WTC11 (cell line): ENCODE measurements around the gene CPXM2. TPM values are rescaled to one million over a fixed set of nuclear protein-coding genes. Genes with fewer than 3 reads are reported as not detected.

Experiments
- ATAC-seq: fragments of 200-7000 bp; cut with Tn5 transposase; 2 replicates; pipeline ENCODE4 v1.10.0; 2021; ENCODE audit warnings: mild to moderate bottlenecking, moderate library complexity
- CTCF ChIA-PET: fragments of 300-600 bp; sonication (Branson Sonifier 250); formaldehyde crosslinking; loops from one replicate; lab custom pipeline; 2021; ENCODE audit warnings: antibody characterized with exemption; lab: Charles Lee
- POLR2A ChIA-PET: fragments of 350-600 bp; sonication (Branson Sonifier 250); formaldehyde crosslinking; loops from one replicate; lab custom pipeline; 2021; ENCODE audit warnings: antibody characterized with exemption; lab: Charles Lee
- DNase-seq: peaks from one replicate; pipeline ENCODE4 v3.0.0; 2021; ENCODE audit warnings: low spot score
- H3K27ac Mint-ChIP-seq: 2 replicates; pipeline ENCODE4 v1.8.0; 2021; ENCODE audit warnings: mixed read lengths
- H3K27me3 Mint-ChIP-seq: 2 replicates; pipeline ENCODE4 v1.8.0; 2021; ENCODE audit warnings: low read depth, mild to moderate bottlenecking, moderate library complexity, mixed read lengths
- H3K36me3 Mint-ChIP-seq: 2 replicates; pipeline ENCODE4 v1.8.0; 2021; ENCODE audit warnings: mixed read lengths
- H3K4me1 Mint-ChIP-seq: 2 replicates; pipeline ENCODE4 v1.8.0; 2022; ENCODE audit warnings: mixed read lengths
- H3K4me3 Mint-ChIP-seq: 2 replicates; pipeline ENCODE4 v1.8.0; 2021; ENCODE audit warnings: mild to moderate bottlenecking, moderate library complexity, mixed read lengths
- H3K9me3 Mint-ChIP-seq: 2 replicates; pipeline ENCODE4 v1.8.0; 2021; ENCODE audit warnings: mixed read lengths
- ESRRA ChIP-seq: sonication (generic); formaldehyde crosslinking; IDR thresholded peaks from 2 replicates; pipeline ENCODE4 v1.8.1; 2022; ENCODE audit warnings: mild to moderate bottlenecking, missing genetic modification reagents, borderline replicate concordance
- FOXP1 ChIP-seq: sonication (generic); formaldehyde crosslinking; IDR thresholded peaks from 2 replicates; pipeline ENCODE4 v1.8.0; 2022; ENCODE audit warnings: missing genetic modification reagents, mild to moderate bottlenecking, moderate library complexity, borderline replicate concordance
- IRF2 ChIP-seq: sonication (generic); formaldehyde crosslinking; IDR thresholded peaks from 2 replicates; pipeline ENCODE4 v1.8.0; 2022; ENCODE audit warnings: low read depth, missing genetic modification reagents, borderline replicate concordance
- JUN ChIP-seq: sonication (generic); formaldehyde crosslinking; IDR thresholded peaks from 2 replicates; pipeline ENCODE4 v1.8.0; 2023; ENCODE audit warnings: mild to moderate bottlenecking, missing genetic modification reagents
- KAT7 ChIP-seq: sonication (generic); formaldehyde crosslinking; IDR thresholded peaks from 2 replicates; pipeline ENCODE4 v1.8.1; 2023; ENCODE audit warnings: missing genetic modification reagents, mild to moderate bottlenecking, borderline replicate concordance
- NFATC4 ChIP-seq: fragments of 250-450 bp; sonication (Bioruptor Pico); IDR thresholded peaks from 2 replicates; pipeline ENCODE4 v1.9.0; 2021; ENCODE audit warnings: mild to moderate bottlenecking
- ZNF138 ChIP-seq: sonication (generic); formaldehyde crosslinking; conservative IDR thresholded peaks from 2 replicates; pipeline ENCODE4 v1.8.1; 2022; ENCODE audit warnings: mild to moderate bottlenecking, moderate library complexity, missing genetic modification reagents
- ZNF317 ChIP-seq: sonication (generic); formaldehyde crosslinking; IDR thresholded peaks from 2 replicates; pipeline ENCODE4 v1.8.1; 2023; ENCODE audit warnings: low read depth, mild to moderate bottlenecking, moderate library complexity, missing genetic modification reagents, borderline replicate concordance
- total RNA-seq: library from RNA; stranded (reverse); gene quantifications from 3 replicates; pipeline ENCODE4 v1.2.3, GENCODE V29; 2021
- TF ChIP-seq, protein P1 (sequence below): sonication (generic); formaldehyde crosslinking; conservative IDR thresholded peaks from 2 replicates; pipeline ENCODE4 v1.8.1; 2023; ENCODE audit warnings: mild to moderate bottlenecking, low read depth, missing genetic modification reagents, moderate library complexity
- TF ChIP-seq, protein P2 (sequence below): sonication (generic); formaldehyde crosslinking; IDR thresholded peaks from 2 replicates; pipeline ENCODE4 v1.8.1; 2023; ENCODE audit warnings: mild to moderate bottlenecking, missing genetic modification reagents
- TF ChIP-seq, protein P3 (sequence below): sonication (generic); formaldehyde crosslinking; IDR thresholded peaks from 2 replicates; pipeline ENCODE4 v1.8.1; 2023; ENCODE audit warnings: mild to moderate bottlenecking, missing genetic modification reagents, moderate library complexity
- TF ChIP-seq, protein P4 (sequence below): sonication (generic); formaldehyde crosslinking; IDR thresholded peaks from 2 replicates; pipeline ENCODE4 v1.8.0; 2022; ENCODE audit warnings: missing genetic modification reagents
- TF ChIP-seq, protein P5 (sequence below): sonication (generic); formaldehyde crosslinking; IDR thresholded peaks from 2 replicates; pipeline ENCODE4 v1.8.0; 2023; ENCODE audit warnings: mild to moderate bottlenecking, missing genetic modification reagents
- TF ChIP-seq, protein P6 (sequence below): sonication (generic); formaldehyde crosslinking; IDR thresholded peaks from 2 replicates; pipeline ENCODE4 v1.8.1; 2022; ENCODE audit warnings: mild to moderate bottlenecking, missing genetic modification reagents, moderate library complexity, borderline replicate concordance
- TF ChIP-seq, protein P7 (sequence below): sonication (generic); formaldehyde crosslinking; IDR thresholded peaks from 2 replicates; pipeline ENCODE4 v1.8.1; 2023; ENCODE audit warnings: mild to moderate bottlenecking, missing genetic modification reagents, moderate library complexity
- TF ChIP-seq, protein P8 (sequence below): sonication (generic); formaldehyde crosslinking; IDR thresholded peaks from 2 replicates; pipeline ENCODE4 v1.8.1; 2022; ENCODE audit warnings: low read depth, missing genetic modification reagents, borderline replicate concordance
- TF ChIP-seq, protein P9 (sequence below): sonication (generic); formaldehyde crosslinking; IDR thresholded peaks from 2 replicates; pipeline ENCODE4 v1.8.0; 2023; ENCODE audit warnings: missing genetic modification reagents
- TF ChIP-seq, protein P10 (sequence below): sonication (generic); formaldehyde crosslinking; IDR thresholded peaks from 2 replicates; pipeline ENCODE4 v1.8.0; 2022; ENCODE audit warnings: mild to moderate bottlenecking, missing genetic modification reagents

Gene CPXM2
- total RNA-seq, 1 experiment from 2014 or later = 3.4 TPM

DNA sequence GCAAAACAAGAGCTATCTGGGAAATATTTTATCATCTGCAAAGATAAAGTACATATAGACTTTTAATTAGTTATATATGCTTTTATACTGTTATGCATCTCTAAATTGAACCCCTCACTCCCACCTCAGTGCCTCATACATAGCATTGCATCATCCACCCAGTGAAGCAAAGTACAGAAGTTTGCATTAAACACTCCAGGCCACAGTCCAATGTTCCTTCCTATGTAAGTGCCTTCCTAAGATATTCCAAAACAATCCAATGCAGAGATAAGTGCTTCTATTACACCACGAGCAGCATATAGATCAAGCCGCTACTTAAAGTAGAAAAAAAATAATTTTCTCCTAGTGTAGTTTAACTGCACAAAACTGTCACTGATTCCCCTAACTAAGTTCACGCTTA is 3.4 kb downstream of the CPXM2 start (continued):
- TF ChIP-seq, protein P1, sequence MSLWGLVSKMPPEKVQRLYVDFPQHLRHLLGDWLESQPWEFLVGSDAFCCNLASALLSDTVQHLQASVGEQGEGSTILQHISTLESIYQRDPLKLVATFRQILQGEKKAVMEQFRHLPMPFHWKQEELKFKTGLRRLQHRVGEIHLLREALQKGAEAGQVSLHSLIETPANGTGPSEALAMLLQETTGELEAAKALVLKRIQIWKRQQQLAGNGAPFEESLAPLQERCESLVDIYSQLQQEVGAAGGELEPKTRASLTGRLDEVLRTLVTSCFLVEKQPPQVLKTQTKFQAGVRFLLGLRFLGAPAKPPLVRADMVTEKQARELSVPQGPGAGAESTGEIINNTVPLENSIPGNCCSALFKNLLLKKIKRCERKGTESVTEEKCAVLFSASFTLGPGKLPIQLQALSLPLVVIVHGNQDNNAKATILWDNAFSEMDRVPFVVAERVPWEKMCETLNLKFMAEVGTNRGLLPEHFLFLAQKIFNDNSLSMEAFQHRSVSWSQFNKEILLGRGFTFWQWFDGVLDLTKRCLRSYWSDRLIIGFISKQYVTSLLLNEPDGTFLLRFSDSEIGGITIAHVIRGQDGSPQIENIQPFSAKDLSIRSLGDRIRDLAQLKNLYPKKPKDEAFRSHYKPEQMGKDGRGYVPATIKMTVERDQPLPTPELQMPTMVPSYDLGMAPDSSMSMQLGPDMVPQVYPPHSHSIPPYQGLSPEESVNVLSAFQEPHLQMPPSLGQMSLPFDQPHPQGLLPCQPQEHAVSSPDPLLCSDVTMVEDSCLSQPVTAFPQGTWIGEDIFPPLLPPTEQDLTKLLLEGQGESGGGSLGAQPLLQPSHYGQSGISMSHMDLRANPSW = no peak
- no peak for TF ChIP-seq KAT7
- TF ChIP-seq IRF2 (CRISPR knock-in tag) = no peak
- TF ChIP-seq JUN (CRISPR knock-in tag) = no peak
- TF ChIP-seq, protein P2, sequence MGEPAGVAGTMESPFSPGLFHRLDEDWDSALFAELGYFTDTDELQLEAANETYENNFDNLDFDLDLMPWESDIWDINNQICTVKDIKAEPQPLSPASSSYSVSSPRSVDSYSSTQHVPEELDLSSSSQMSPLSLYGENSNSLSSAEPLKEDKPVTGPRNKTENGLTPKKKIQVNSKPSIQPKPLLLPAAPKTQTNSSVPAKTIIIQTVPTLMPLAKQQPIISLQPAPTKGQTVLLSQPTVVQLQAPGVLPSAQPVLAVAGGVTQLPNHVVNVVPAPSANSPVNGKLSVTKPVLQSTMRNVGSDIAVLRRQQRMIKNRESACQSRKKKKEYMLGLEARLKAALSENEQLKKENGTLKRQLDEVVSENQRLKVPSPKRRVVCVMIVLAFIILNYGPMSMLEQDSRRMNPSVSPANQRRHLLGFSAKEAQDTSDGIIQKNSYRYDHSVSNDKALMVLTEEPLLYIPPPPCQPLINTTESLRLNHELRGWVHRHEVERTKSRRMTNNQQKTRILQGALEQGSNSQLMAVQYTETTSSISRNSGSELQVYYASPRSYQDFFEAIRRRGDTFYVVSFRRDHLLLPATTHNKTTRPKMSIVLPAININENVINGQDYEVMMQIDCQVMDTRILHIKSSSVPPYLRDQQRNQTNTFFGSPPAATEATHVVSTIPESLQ (CRISPR knock-in tag) = no peak
- TF ChIP-seq ZNF138 = no peak
- TF ChIP-seq, protein P3, sequence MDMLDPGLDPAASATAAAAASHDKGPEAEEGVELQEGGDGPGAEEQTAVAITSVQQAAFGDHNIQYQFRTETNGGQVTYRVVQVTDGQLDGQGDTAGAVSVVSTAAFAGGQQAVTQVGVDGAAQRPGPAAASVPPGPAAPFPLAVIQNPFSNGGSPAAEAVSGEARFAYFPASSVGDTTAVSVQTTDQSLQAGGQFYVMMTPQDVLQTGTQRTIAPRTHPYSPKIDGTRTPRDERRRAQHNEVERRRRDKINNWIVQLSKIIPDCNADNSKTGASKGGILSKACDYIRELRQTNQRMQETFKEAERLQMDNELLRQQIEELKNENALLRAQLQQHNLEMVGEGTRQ (CRISPR knock-in tag) = no peak
- TF ChIP-seq, protein P4, sequence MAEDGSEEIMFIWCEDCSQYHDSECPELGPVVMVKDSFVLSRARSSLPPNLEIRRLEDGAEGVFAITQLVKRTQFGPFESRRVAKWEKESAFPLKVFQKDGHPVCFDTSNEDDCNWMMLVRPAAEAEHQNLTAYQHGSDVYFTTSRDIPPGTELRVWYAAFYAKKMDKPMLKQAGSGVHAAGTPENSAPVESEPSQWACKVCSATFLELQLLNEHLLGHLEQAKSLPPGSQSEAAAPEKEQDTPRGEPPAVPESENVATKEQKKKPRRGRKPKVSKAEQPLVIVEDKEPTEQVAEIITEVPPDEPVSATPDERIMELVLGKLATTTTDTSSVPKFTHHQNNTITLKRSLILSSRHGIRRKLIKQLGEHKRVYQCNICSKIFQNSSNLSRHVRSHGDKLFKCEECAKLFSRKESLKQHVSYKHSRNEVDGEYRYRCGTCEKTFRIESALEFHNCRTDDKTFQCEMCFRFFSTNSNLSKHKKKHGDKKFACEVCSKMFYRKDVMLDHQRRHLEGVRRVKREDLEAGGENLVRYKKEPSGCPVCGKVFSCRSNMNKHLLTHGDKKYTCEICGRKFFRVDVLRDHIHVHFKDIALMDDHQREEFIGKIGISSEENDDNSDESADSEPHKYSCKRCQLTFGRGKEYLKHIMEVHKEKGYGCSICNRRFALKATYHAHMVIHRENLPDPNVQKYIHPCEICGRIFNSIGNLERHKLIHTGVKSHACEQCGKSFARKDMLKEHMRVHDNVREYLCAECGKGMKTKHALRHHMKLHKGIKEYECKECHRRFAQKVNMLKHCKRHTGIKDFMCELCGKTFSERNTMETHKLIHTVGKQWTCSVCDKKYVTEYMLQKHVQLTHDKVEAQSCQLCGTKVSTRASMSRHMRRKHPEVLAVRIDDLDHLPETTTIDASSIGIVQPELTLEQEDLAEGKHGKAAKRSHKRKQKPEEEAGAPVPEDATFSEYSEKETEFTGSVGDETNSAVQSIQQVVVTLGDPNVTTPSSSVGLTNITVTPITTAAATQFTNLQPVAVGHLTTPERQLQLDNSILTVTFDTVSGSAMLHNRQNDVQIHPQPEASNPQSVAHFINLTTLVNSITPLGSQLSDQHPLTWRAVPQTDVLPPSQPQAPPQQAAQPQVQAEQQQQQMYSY (CRISPR knock-in tag) = no peak

DNA sequence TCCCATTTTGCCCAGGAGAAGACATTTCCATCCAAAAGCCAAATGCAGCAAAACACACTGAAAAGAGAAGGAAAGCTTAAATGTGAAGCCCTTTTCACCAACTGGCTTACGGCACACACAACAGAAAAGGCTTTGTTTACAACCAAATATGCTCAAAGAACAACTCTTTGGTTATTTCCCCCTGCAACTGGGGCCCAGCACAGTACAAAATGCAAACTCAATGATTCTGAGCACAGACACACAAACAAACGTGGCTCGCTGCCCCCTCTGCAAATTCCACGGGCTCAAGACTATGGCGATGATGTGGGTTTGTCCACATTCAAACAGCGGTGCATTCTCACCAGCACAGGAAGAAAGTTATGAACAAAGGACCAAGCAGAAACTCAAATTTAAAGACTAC is 5.3 kb downstream of the CPXM2 start:
- ATAC-seq (no peak), DNase-seq (no peak)
- H3K9me3 Mint-ChIP-seq = no peaks in the 10 kb centered on the region
- no peak overlapping the region for H3K4me3 Mint-ChIP-seq
- H3K4me1 Mint-ChIP-seq = peaks cover 13% of the 10 kb centered on the region
- ChIA-PET CTCF (interaction anchor here (1.4 kb wide), 1 partner anchor 11 kb away, joined by 7 read pairs; no protein-coding TSS in a partner anchor), POLR2A (no interaction called here)
- H3K36me3 Mint-ChIP-seq = no peaks in the 10 kb centered on the region
- peaks cover 16% of the 10 kb centered on the region for H3K27me3 Mint-ChIP-seq
- H3K27ac Mint-ChIP-seq = no peak overlapping the region
- TF ChIP-seq, protein P5, sequence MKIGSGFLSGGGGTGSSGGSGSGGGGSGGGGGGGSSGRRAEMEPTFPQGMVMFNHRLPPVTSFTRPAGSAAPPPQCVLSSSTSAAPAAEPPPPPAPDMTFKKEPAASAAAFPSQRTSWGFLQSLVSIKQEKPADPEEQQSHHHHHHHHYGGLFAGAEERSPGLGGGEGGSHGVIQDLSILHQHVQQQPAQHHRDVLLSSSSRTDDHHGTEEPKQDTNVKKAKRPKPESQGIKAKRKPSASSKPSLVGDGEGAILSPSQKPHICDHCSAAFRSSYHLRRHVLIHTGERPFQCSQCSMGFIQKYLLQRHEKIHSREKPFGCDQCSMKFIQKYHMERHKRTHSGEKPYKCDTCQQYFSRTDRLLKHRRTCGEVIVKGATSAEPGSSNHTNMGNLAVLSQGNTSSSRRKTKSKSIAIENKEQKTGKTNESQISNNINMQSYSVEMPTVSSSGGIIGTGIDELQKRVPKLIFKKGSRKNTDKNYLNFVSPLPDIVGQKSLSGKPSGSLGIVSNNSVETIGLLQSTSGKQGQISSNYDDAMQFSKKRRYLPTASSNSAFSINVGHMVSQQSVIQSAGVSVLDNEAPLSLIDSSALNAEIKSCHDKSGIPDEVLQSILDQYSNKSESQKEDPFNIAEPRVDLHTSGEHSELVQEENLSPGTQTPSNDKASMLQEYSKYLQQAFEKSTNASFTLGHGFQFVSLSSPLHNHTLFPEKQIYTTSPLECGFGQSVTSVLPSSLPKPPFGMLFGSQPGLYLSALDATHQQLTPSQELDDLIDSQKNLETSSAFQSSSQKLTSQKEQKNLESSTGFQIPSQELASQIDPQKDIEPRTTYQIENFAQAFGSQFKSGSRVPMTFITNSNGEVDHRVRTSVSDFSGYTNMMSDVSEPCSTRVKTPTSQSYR (CRISPR knock-in tag) = no peak
- TF ChIP-seq FOXP1 (CRISPR knock-in tag) = no peak
- TF ChIP-seq, protein P6, sequence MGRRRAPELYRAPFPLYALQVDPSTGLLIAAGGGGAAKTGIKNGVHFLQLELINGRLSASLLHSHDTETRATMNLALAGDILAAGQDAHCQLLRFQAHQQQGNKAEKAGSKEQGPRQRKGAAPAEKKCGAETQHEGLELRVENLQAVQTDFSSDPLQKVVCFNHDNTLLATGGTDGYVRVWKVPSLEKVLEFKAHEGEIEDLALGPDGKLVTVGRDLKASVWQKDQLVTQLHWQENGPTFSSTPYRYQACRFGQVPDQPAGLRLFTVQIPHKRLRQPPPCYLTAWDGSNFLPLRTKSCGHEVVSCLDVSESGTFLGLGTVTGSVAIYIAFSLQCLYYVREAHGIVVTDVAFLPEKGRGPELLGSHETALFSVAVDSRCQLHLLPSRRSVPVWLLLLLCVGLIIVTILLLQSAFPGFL (CRISPR knock-in tag) = no peak
- TF ChIP-seq, protein P7, sequence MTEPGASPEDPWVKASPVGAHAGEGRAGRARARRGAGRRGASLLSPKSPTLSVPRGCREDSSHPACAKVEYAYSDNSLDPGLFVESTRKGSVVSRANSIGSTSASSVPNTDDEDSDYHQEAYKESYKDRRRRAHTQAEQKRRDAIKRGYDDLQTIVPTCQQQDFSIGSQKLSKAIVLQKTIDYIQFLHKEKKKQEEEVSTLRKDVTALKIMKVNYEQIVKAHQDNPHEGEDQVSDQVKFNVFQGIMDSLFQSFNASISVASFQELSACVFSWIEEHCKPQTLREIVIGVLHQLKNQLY (CRISPR knock-in tag) = no peak
- TF ChIP-seq, protein P8, sequence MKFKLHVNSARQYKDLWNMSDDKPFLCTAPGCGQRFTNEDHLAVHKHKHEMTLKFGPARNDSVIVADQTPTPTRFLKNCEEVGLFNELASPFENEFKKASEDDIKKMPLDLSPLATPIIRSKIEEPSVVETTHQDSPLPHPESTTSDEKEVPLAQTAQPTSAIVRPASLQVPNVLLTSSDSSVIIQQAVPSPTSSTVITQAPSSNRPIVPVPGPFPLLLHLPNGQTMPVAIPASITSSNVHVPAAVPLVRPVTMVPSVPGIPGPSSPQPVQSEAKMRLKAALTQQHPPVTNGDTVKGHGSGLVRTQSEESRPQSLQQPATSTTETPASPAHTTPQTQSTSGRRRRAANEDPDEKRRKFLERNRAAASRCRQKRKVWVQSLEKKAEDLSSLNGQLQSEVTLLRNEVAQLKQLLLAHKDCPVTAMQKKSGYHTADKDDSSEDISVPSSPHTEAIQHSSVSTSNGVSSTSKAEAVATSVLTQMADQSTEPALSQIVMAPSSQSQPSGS (CRISPR knock-in tag) = no peak
- TF ChIP-seq, protein P9, sequence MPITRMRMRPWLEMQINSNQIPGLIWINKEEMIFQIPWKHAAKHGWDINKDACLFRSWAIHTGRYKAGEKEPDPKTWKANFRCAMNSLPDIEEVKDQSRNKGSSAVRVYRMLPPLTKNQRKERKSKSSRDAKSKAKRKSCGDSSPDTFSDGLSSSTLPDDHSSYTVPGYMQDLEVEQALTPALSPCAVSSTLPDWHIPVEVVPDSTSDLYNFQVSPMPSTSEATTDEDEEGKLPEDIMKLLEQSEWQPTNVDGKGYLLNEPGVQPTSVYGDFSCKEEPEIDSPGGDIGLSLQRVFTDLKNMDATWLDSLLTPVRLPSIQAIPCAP (CRISPR knock-in tag) = no peak
- no peak for TF ChIP-seq ESRRA (CRISPR knock-in tag)
- TF ChIP-seq, protein P10, sequence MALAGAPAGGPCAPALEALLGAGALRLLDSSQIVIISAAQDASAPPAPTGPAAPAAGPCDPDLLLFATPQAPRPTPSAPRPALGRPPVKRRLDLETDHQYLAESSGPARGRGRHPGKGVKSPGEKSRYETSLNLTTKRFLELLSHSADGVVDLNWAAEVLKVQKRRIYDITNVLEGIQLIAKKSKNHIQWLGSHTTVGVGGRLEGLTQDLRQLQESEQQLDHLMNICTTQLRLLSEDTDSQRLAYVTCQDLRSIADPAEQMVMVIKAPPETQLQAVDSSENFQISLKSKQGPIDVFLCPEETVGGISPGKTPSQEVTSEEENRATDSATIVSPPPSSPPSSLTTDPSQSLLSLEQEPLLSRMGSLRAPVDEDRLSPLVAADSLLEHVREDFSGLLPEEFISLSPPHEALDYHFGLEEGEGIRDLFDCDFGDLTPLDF (CRISPR knock-in tag) = no peak
- no peak for TF ChIP-seq NFATC4 (CRISPR knock-in tag)
- no peak for TF ChIP-seq ZNF317 (CRISPR knock-in tag)
